ENCODE data around the gene SATB2.

The SATB2 gene

DNA sequence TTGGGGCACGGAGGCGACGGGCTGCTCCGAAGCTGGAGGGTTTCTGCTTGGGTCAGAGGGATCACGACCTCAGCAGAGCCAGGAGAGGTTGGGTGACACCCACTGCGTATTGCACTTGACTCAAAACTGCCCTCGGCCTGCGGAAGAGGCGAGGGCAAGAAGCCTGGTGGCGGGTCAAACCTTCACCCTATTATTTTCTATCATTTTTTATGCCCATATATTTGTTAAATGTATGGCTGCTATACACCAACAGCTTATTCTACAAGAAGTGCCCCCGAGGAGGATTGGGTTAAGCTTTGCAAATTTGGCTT, 12.6 kb upstream of the SATB2 start:
- TF ChIP-seq ZNF274 (IDR thresholded peaks at IDR 0.05; ENCODE audit: low read depth, low read length), result no peak
- no peak overlapping the region for H3K4me3 ChIP-seq (ENCODE audit: low read length)

DNA sequence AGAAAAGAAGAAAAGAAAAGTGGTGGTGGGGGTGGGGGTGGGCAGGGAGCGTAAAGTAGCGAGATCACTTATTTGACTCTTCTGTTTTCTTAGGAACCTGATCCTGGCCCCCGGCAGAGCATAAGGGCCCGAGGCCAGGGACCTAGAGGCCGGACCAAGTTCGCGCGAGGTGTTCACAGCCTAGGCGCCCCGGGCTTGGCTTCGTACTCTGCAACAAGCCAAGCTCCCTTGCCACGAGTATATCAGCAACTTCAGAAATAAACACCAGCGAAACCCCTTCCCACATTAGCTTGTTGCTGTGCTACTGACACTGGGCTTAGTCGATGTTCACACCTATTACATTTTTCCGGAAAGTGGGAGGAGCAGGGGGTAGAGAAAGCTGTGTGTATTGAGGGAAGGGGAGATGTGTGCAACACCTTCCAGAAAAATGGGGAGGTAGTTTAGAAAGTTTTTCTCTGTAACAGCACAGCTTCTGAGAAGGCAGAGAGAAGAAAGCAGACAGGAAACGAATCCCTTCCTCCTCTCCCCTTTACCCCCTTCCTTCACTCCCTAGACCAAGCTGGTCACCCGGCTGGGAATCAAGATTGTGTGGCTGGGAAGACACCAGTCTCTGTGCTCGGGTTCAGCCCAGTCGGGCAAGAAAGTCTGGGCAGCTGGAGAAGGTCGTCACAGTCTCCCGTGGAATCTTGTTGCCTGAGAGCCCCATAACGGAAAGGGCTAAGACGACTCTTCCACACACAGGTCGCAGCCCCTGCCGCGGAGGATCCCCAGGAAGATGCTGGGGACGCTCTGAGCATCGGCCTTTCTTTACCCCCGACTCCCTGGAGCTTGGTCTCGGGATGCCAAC, 12.0 kb upstream of the SATB2 start:
- TF ChIP-seq ZNF274 (IDR thresholded peaks at IDR 0.05; ENCODE audit: low read depth, low read length), result no peak
- H3K4me3 ChIP-seq (ENCODE audit: low read length), result no peak overlapping the region

DNA sequence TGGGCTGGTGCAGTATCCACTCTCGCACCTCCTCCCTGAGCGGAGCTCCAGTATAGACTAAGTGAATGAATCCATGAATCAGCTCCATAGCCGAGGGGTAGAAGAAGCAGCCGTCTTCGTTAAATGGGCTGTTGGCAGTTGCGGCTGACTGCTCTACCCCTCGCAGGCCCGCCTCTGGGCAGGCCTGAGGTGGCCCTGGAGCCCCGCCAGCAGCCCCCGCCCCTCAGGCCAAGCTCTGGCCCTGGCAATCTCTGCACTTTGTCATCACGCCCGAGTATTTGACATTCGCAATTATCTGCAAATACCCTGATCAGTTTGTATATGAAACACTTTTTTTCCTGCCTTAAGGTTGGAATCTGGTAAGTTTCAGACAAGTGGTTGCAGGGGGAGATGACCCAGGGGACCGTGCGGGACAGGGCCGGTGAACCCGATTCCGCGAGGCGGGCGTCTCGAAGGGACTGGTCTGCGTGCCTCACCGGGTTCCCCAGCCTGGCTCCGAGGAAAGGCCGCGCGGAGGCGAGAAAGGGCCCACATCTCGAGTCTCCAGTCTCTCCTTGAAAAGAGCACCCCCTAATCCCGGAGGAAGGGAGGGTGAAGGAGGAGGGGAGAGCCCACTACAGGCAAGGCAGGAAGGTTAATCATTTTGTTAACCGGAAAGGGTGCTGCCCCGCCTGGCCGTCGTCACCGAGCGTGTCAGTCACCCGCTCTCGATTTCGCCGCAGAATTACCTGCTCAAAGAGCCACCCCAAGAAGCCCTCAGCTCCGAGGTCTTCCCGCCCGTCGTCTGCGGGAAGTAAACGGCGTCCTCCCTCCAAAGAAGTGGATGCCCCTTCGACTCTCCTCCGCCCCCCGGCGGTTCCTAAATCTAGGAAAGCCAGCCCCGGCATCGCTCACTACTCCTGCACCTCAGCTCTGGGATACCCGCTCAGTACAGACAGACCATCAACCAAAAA, 11.1 kb upstream of the SATB2 start:
- no peak for TF ChIP-seq ZNF274 (IDR thresholded peaks at IDR 0.05; ENCODE audit: low read depth, low read length)
- no peak overlapping the region for H3K4me3 ChIP-seq (ENCODE audit: low read length)

DNA sequence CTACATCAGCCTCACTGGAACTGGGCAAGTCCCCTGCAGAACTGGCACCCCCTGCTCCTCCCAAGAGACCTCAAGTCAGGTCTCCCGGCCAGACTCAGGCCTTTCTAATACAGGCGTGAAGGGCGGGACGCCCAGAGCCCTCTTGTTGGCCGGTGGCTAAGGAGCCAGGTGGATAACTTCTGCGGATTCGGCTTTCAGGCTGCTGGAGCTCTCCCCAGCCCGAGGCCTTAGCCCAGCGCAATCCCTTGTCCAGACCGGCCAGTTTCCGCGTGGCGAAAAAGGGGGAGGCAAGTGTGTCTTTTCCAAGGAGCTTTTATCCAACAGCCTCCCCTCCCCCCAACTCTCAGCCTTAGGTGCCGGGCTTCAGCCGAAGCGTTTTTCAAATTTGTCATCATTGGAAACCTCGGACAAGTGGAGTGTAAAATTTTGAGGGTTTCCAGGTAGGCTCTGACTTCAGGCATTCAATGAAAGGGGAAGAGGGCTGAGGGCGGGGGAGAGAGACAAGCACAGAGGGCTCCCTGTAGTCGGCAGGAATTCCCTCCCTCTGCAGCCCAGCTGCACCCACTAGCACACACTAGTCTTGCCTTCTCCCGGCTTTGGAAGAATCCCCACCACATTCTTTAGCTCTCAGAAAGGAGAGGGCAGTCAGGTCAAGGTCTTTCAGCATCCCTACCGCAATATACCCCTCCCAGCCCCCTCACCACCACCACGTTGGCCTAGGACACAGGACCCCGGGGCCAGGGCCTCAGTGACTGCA, 9.5 kb upstream of the SATB2 start:
- no peak for TF ChIP-seq ZNF274 (IDR thresholded peaks at IDR 0.05; ENCODE audit: low read depth, low read length)
- H3K4me3 ChIP-seq (ENCODE audit: low read length), result no peak overlapping the region

DNA sequence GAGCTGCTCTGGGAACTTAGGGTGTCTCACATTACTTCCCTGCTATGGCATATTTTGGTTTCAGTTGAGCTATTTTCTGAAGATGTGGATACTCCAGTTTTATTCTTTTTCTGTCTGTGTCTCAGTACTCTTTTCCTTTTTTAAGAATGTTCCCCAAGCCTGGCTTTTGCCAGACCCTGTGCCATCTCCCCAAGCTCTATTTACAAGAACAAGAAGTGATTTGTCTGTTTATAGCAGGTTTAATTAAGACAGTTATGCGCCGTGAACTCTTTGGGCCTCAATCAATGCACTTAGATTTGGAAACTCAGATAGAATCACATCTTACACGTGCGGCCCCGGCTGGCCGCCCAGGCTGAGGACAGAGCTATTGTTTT, 8.9 kb upstream of the SATB2 start:
- no peak for TF ChIP-seq ZNF274 (IDR thresholded peaks at IDR 0.05; ENCODE audit: low read depth, low read length)
- H3K4me3 ChIP-seq (ENCODE audit: low read length), result no peak overlapping the region

DNA sequence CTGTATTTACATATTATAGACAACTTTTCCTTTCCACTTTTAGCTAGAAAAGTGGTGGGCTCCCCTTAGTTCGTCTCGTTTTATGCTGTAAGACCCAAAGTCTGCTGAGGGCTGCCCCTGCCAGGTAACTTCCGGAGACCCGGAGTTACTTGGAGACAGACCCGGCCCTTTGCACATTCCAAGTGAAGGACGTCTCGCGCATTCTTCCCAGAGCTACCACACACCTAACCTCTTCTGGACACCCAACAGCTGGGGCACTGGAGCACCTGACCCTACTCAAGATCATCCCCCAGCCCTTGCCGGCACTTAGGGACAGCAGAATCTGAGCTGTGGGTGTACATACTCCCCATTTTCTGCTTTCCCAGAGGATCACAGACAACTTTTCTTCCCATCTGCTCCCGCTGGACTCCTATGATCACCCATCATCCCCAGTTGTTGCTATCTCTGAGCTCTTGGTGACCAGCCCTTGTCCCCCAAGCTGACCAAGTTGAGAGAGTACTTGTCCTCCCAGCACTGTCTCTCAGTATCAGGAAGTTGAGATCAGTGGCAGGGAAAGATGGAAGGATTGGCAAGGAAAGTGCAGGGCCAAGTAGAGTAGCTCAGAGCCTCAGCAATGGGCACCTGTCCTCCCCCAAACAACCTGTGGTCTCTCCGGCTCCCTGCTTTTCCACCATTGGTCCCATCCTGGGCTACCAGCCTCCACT, 8.4 kb upstream of the SATB2 start:
- no peak for TF ChIP-seq ZNF274 (IDR thresholded peaks at IDR 0.05; ENCODE audit: low read depth, low read length)
- H3K4me3 ChIP-seq (ENCODE audit: low read length), result no peak overlapping the region

DNA sequence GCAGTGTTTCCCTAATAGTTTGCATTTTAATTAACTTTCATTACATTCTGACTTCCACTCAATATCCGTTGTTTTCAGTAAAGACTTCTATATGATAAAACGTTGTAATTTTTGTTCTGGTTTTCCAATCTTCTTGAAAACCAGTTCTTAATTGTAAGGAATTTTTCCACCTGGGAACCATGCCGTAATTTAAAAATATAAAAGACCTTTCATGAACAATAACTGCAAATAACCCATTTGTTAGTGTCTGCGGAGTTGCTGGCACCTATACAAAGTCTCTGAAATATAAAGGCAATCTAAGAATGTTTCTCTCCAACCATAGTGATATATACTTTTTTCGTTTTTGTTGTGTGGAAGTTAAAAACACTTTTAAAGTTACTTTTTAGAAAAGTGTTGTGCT, 7.7 kb upstream of the SATB2 start:
- no peak for TF ChIP-seq ZNF274 (IDR thresholded peaks at IDR 0.05; ENCODE audit: low read depth, low read length)
- H3K4me3 ChIP-seq (ENCODE audit: low read length), result no peak overlapping the region

DNA sequence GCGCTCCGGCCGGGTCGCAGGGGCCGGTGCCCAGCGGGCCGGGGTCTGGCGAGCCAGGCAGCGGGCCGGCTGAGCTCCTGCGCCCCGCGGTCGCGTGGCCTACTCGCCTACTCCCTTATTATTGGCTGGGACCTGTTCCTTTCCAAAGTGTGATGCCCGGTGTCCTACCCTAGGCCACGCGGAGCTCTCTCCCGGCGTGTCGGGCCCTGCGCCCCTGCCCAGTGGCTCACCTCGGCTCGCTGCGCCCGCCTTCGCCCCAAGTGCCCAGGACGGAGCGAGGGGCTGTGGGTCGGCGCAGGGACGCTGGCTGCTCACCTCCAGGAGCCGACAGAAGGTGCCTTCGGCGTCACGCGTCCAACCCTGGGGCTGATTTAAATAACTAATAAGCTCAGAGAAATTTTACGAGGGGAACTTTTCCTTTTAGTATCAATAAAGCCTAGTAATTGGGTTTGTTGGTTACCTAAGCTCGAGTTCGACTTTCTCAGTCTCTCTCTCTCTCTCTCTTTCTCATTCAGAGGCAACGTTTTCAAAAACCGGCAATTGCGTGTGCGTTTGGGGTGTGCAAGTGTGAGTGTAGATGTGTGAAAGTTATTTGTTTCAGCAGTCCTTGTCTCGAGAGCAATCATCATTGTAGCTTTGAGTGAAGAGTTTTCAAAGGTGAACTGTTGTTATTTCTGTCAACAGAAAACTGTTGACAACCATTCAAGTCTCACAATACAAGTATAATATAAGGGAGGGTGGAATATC, 7.0 kb upstream of the SATB2 start:
- no peak for TF ChIP-seq ZNF274 (IDR thresholded peaks at IDR 0.05; ENCODE audit: low read depth, low read length)
- H3K4me3 ChIP-seq (ENCODE audit: low read length), result no peak overlapping the region

DNA sequence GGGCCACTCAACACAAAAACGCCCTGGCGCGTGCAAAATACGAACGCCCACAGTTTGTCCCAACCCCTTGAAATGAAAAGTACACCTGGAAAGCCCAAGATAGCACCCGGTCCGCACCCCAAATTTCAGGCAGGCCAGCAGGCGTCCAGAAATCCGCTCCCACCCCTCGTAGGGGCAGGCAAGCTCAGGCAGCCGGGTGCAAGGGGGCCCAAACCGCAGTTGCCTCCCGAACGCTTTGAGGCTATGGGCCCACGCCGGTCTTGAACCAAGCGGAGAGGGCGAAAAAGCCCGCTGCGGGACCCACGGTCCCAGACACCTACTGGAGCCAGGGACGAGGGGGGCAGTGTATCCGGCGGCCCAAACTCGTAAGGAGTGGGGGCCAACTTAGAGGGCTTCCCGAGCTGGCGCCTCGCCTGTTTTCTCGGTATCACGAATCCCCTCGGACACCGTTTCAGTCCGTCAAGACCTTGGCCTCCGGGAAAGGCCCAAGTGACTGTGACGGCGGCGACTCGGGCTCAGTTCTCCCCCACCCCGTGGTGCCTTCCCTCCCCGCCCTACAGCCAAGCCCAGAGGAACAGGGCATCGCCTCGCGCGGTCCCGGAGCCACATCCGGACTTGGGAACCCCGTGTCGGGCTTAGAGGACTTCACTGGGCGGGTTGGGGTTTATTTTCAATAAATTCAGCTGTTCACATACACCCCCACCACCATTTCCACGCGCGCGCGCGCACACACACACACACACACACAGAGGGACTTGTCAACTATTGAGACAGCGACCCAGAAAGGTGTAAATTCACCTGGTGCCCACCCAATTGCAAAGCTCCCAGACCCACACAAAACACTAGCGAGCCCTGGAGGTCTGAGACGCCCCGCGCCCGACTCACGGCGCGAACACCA, 6.2 kb upstream of the SATB2 start:
- TF ChIP-seq ZNF274 (IDR thresholded peaks at IDR 0.05; ENCODE audit: low read depth, low read length), result no peak

DNA sequence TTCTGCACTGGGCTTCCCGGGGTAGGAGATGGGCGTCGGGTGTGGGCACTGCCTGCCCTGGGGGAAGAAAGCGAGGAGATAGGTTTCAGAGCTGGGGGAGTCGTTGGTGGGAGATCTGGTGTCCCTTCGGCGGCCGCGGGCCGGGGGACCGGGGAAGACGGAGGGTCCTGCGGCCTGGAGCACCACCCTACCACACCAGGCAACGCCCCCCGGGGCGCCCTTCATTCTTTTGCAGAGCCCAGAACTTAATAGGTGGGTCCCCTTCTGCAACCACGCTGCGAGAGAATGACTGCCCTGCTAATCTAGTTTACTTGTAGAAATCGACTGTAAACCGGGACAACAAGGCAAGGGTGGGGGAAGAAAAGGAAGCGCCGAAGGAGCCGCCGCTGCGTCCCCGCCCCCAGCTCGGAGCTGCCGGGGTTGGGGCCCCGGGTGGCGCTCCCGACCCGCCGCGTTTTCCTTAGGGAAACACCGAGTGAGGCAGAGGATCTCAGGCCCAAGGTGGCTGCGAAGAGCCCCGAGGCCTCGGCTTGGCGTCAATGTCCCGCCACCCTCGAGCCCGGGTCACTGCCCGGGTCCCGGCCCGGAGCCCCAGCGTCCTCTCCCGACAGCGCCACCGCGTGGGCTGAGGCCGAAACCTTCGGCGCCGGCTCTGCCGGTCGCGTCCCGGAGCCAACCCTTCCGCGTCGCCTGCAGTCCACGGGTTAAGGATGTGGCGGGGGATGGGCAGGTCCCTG, 5.4 kb upstream of the SATB2 start:
- H3K4me3 ChIP-seq (ENCODE audit: low read length), result peak overlapping the region; percentile 9; the same call in 1 of the 2 replicates

More for the DNA sequence above, 6.2 kb upstream of the SATB2 start:
- no peak overlapping the region; the same call in 1 of the 2 replicates for H3K4me3 ChIP-seq (ENCODE audit: low read length)

DNA sequence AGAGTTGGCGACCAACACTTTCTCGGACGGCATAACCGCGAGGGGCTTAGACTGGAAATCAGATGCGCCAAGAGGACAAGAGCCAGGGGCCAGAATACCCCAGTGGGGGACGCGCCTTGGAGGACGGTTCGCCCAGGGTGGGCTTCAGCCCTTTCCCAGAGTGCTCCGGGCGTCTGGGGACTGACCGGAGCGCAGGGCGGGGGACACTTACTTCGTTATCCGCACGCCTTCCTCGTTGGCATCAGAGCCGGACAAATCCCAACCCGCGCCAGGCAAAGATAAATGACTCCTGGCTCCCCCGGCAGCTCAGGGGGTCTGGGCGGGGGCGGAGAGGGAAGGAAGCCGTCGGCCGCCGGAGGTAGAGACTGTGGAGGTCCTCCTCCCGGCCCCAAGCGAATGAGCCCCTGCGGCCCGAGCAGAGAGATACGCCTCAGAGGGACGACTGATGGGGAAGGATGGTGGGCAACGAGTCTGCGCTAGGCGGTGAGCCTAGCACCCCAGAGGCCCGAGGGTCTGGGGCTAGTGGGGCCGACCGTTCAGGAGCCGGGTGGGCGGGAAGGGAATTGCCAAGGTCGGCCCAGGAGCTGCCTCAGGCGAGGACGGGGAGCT, 4.7 kb upstream of the SATB2 start:
- no peak overlapping the region for H3K4me3 ChIP-seq (ENCODE audit: low read length)
- no peak for TF ChIP-seq ZNF274 (IDR thresholded peaks at IDR 0.05; ENCODE audit: low read depth, low read length)

More for the DNA sequence above, 5.4 kb upstream of the SATB2 start:
- no peak for TF ChIP-seq ZNF274 (IDR thresholded peaks at IDR 0.05; ENCODE audit: low read depth, low read length)
